Trophoblast cell (in vitro differentiated cells and primary cell): ENCODE measurements around the gene SURF1.
A peak's percentile ranks its signal among the peaks of the same experiment; 100 is the strongest.
"Not testable (repeated sequence)": the region's sequence is repeated elsewhere in the genome, so short reads cannot be mapped to it uniquely, and the experiment has no call there.

ENCODE experiments used
- DNase-seq, 2 donors: peaks; one replicate each; pipeline ENCODE4 v3.0.0-alpha.2; 2016
- H2AFZ ChIP-seq: 2 replicates; pipeline ENCODE4 v1.6.1; 2013; ENCODE audit warnings: low read length, moderate library complexity, mild to moderate bottlenecking; ENCODE audit not compliant: insufficient read depth, poor library complexity
- H2AK5ac ChIP-seq: 2 replicates; pipeline ENCODE4 v1.6.1; 2013; ENCODE audit warnings: mild to moderate bottlenecking, low read length
- H2BK120ac ChIP-seq: 2 replicates; pipeline ENCODE4 v1.6.1; 2013; ENCODE audit warnings: low read length, mild to moderate bottlenecking, moderate library complexity; ENCODE audit not compliant: insufficient read depth, poor library complexity
- H2BK12ac ChIP-seq: 2 replicates; pipeline ENCODE4 v1.6.1; 2013; ENCODE audit warnings: mild to moderate bottlenecking, low read length, moderate library complexity
- H2BK5ac ChIP-seq: 2 replicates; pipeline ENCODE4 v1.6.1; 2013; ENCODE audit warnings: low read length, low read depth, moderate library complexity, mild to moderate bottlenecking; ENCODE audit not compliant: poor library complexity
- H3K14ac ChIP-seq: 2 replicates; pipeline ENCODE4 v1.6.1; 2013; ENCODE audit warnings: mild to moderate bottlenecking, low read length
- H3K18ac ChIP-seq: 2 replicates; pipeline ENCODE4 v1.6.1; 2013; ENCODE audit warnings: mild to moderate bottlenecking, low read length
- H3K23ac ChIP-seq: 2 replicates; pipeline ENCODE4 v1.6.1; 2013; ENCODE audit warnings: low read length
- H3K27ac ChIP-seq: 2 replicates; pipeline ENCODE4 v1.5.1; 2013; ENCODE audit warnings: low read depth, mild to moderate bottlenecking, inconsistent platforms, low read length, moderate library complexity
- H3K27me3 ChIP-seq: 2 replicates; pipeline ENCODE4 v1.6.1; 2013; ENCODE audit warnings: inconsistent platforms, mild to moderate bottlenecking, low read length, moderate library complexity; ENCODE audit not compliant: insufficient read depth
- H3K36me3 ChIP-seq, 2 experiments: 1 replicate in 1 of 2; 2 replicates in 1 of 2; pipeline ENCODE4 v1.6.1; 2013; ENCODE audit warnings: low read length in 2 of 2, mild to moderate bottlenecking in 2 of 2, moderate library complexity in 1 of 2; ENCODE audit not compliant: insufficient read depth in 2 of 2, control insufficient read depth in 1 of 2
- H3K4ac ChIP-seq: 2 replicates; pipeline ENCODE4 v1.6.1; 2013; ENCODE audit warnings: low read depth, mild to moderate bottlenecking, low read length, moderate library complexity
- H3K4me1 ChIP-seq, 2 experiments: 1 replicate in 1 of 2; 2 replicates in 1 of 2; pipeline ENCODE4 v1.6.1; 2013; ENCODE audit warnings: low read length in 2 of 2, mild to moderate bottlenecking in 2 of 2, moderate library complexity in 1 of 2; ENCODE audit not compliant: insufficient read depth in 2 of 2, control insufficient read depth in 1 of 2
- H3K4me2 ChIP-seq: 2 replicates; pipeline ENCODE4 v1.6.1; 2013; ENCODE audit warnings: inconsistent platforms, mild to moderate bottlenecking, low read length, moderate library complexity
- H3K4me3 ChIP-seq: 2 replicates; pipeline ENCODE4 v1.5.1; 2013; ENCODE audit warnings: mild to moderate bottlenecking, low read depth, low read length, inconsistent platforms
- H3K79me1 ChIP-seq: one replicate; pipeline ENCODE4 v1.6.1; 2013; ENCODE audit warnings: low read length
- H3K79me2 ChIP-seq: 2 replicates; pipeline ENCODE4 v1.6.1; 2013; ENCODE audit warnings: low read length, mild to moderate bottlenecking; ENCODE audit not compliant: control insufficient read depth, insufficient read depth, poor library complexity
- H3K9ac ChIP-seq: 2 replicates; pipeline ENCODE4 v1.6.1; 2013; ENCODE audit warnings: mild to moderate bottlenecking, low read length
- H3K9me3 ChIP-seq: 2 replicates; pipeline ENCODE4 v1.6.1; 2013; ENCODE audit warnings: low read depth, mild to moderate bottlenecking, control low read depth, inconsistent platforms, low read length; ENCODE audit not compliant: insufficient read depth
- H4K12ac ChIP-seq: 2 replicates; pipeline ENCODE4 v1.6.1; 2013; ENCODE audit warnings: low read depth, mild to moderate bottlenecking, low read length, moderate library complexity
- H4K8ac ChIP-seq: 2 replicates; pipeline ENCODE4 v1.6.1; 2013; ENCODE audit warnings: low read depth, mild to moderate bottlenecking, low read length, moderate library complexity
- H4K91ac ChIP-seq: one replicate; pipeline ENCODE4 v1.6.1; 2013; ENCODE audit warnings: low read depth, mild to moderate bottlenecking, low read length, moderate library complexity
- WGBS: extraction: QIAGEN DNeasy Blood & Tissue Kit; methylation state at CpG from one replicate; pipeline ENCODE4 v1.1.7; 2013; ENCODE audit warnings: missing lambda C conversion rate; ENCODE audit not compliant: insufficient read length, insufficient coverage; ENCODE audit errors: extremely low coverage; 5-methylcytosine and 5-hydroxymethylcytosine counted together

SURF1 gene

DNA sequence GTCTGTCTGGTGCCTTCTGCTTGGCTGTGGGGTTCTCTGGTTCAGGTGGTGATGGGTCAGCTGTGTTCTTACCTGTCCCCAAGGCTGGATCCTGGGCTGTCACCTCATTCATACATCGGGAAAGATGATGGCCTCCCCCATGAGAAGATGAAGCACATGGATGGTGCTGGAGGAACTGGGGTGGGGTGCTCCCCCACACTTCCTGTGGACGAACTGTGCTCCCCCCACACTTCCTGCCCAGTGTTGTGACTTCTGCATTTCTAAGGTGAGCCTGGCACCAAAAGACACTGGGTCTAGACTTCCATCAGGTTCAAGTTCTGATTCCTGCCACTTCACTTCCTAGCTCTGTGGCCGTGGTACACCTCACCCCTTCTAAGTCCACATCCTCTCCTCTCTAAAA, 16.0 kb downstream of the SURF1 start:
- H2AK5ac ChIP-seq: no peak overlapping the region
- peaks cover 6% of the 10 kb centered on the region for H3K79me1 ChIP-seq
- no peak for DNase-seq
- no peak overlapping the region for H2BK5ac ChIP-seq
- no peak overlapping the region for H3K23ac ChIP-seq
- peaks cover 0 to 3% of the 10 kb centered on the region in 2 experiments for H3K4me1 ChIP-seq
- no peak overlapping the region for H3K4ac ChIP-seq
- H2BK120ac ChIP-seq: no peak overlapping the region
- no peak overlapping the region for H4K91ac ChIP-seq
- H3K9me3 ChIP-seq: peaks cover under 1% of the 10 kb centered on the region
- H3K27ac ChIP-seq: no peak overlapping the region
- H4K8ac ChIP-seq: no peak overlapping the region
- peaks cover 55 to 62% of the 10 kb centered on the region in 2 experiments for H3K36me3 ChIP-seq
- H2BK12ac ChIP-seq: no peak overlapping the region
- H3K27me3 ChIP-seq: no peaks in the 10 kb centered on the region
- H2AFZ ChIP-seq: no peak overlapping the region
- H4K12ac ChIP-seq: no peak overlapping the region
- H3K14ac ChIP-seq: no peak overlapping the region
- WGBS: no CpG with 5 or more reads among the region's 3 CpGs
- H3K9ac ChIP-seq: no peak overlapping the region
- H3K4me2 ChIP-seq: no peak overlapping the region
- H3K79me2 ChIP-seq: peaks cover 5% of the 10 kb centered on the region
- no peak overlapping the region for H3K18ac ChIP-seq
- no peak overlapping the region for H3K4me3 ChIP-seq

DNA sequence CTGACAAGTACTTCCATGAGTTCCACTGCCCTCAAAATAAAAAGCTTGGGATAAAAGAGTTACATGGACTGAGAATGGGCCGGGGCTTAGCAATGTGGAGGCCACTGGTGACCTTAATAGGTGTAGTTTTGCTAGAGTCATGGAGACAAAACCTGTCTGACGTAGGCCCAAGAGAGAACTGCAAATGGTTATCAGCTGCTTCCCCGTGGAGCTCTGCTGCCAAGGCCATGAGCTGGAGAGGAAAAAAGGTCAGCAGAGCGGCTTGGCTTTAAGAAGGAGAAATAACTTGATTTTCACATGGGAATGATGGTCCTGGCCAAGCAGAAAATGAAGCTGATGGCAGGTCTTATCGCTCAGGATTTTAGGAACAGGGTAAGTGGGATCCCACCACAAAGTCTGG, 16.6 kb downstream of the SURF1 start:
- no peak overlapping the region for H3K9ac ChIP-seq
- no peak for DNase-seq
- no peaks in the 10 kb centered on the region for H3K27me3 ChIP-seq
- no peak overlapping the region for H4K8ac ChIP-seq
- no peak overlapping the region for H4K12ac ChIP-seq
- no peak overlapping the region for H4K91ac ChIP-seq
- H3K27ac ChIP-seq: no peak overlapping the region
- peaks cover 0 to 3% of the 10 kb centered on the region in 2 experiments for H3K4me1 ChIP-seq
- H3K79me2 ChIP-seq: peaks cover 5% of the 10 kb centered on the region
- H3K4ac ChIP-seq: no peak overlapping the region
- H3K4me3 ChIP-seq: no peak overlapping the region
- no peak overlapping the region for H3K4me2 ChIP-seq
- peaks cover 49 to 56% of the 10 kb centered on the region in 2 experiments for H3K36me3 ChIP-seq
- no peak overlapping the region for H2AK5ac ChIP-seq
- H3K18ac ChIP-seq: no peak overlapping the region
- no peak overlapping the region for H2BK12ac ChIP-seq
- peaks cover 6% of the 10 kb centered on the region for H3K79me1 ChIP-seq
- H2BK120ac ChIP-seq: no peak overlapping the region
- no peak overlapping the region for H2BK5ac ChIP-seq
- H3K14ac ChIP-seq: no peak overlapping the region
- H3K9me3 ChIP-seq: no peaks in the 10 kb centered on the region
- H3K23ac ChIP-seq: no peak overlapping the region
- no CpG with 5 or more reads among the region's 5 CpGs for WGBS
- no peak overlapping the region for H2AFZ ChIP-seq

- H2BK120ac ChIP-seq: peak within 1 kb of the TSS; percentile 74
- no peak within 1 kb of the TSS for H2BK12ac ChIP-seq
- H3K79me2 ChIP-seq: peaks cover 5% of the 10 kb centered on the region
- H4K12ac ChIP-seq: peak within 1 kb of the TSS; percentile 90
- H4K91ac ChIP-seq: peak within 1 kb of the TSS; percentile 81
- no peak within 1 kb of the TSS for H3K23ac ChIP-seq
- H3K14ac ChIP-seq: peak within 1 kb of the TSS; percentile 95
- peak within 1 kb of the TSS; percentile 93 for H3K4me3 ChIP-seq
- peak within 1 kb of the TSS; percentile 92 for H3K4ac ChIP-seq
- peak within 1 kb of the TSS; percentile 95 for H3K18ac ChIP-seq
- peak within 1 kb of the TSS; percentile 92 for H2AFZ ChIP-seq
- peaks cover 2% of the 10 kb centered on the region for H3K9me3 ChIP-seq
- peaks cover 47 to 56% of the 10 kb centered on the region in 2 experiments for H3K36me3 ChIP-seq
- H3K9ac ChIP-seq: peak within 1 kb of the TSS; percentile 88
- peaks cover 0 to 3% of the 10 kb centered on the region in 2 experiments for H3K4me1 ChIP-seq
- H3K27me3 ChIP-seq: no peaks in the 10 kb centered on the region
- peak within 1 kb of the TSS; percentile 34 for H2AK5ac ChIP-seq
- DNase-seq: peak; percentile 85 to 96
- peak within 1 kb of the TSS; percentile 95 for H4K8ac ChIP-seq
- H3K4me2 ChIP-seq: peak within 1 kb of the TSS; percentile 86
- peaks cover 6% of the 10 kb centered on the region for H3K79me1 ChIP-seq
- H3K27ac ChIP-seq: peak within 1 kb of the TSS; percentile 58
- no CpG with 5 or more reads among the region's 70 CpGs for WGBS
- H2BK5ac ChIP-seq: peak within 1 kb of the TSS; percentile 64
These were observed 20.1 kb downstream of the SURF1 start, which contains the start of gene SURF6 for GRCh38 chr9:133335924-133336811. TSS of gene SURF6 (minus strand) at chr9:133336188. CDS start at chr9:133336132, 56 bp downstream.

- not testable (repeated sequence) for H2BK120ac ChIP-seq, H4K12ac ChIP-seq, H3K79me1 ChIP-seq, H2BK12ac ChIP-seq, H4K8ac ChIP-seq, H2BK5ac ChIP-seq, H3K14ac ChIP-seq, H3K27me3 ChIP-seq, H3K9me3 ChIP-seq, H2AFZ ChIP-seq, H3K23ac ChIP-seq, H3K18ac ChIP-seq, H2AK5ac ChIP-seq, DNase-seq, H3K4me1 ChIP-seq, H3K9ac ChIP-seq, H4K91ac ChIP-seq, H3K79me2 ChIP-seq, H3K4me3 ChIP-seq, H3K27ac ChIP-seq
- peaks cover 38 to 48% of the 10 kb centered on the region in 2 experiments for H3K36me3 ChIP-seq
- peak overlapping the region; percentile 17 for H3K4ac ChIP-seq
- peak overlapping the region; percentile 8 for H3K4me2 ChIP-seq
- WGBS: no CpG with 5 or more reads among the region's 11 CpGs
These were observed 21.4 kb downstream of the SURF1 start for GRCh38 chr9:133334888-133335287.
